ENCODE measurements around the gene ARMCX5. TPM values are rescaled to one million over a fixed set of nuclear protein-coding genes. Genes with fewer than 3 reads are reported as not detected.

Gene ARMCX5
- total RNA-seq, 1 donor, result 21.7 TPM

GRCh38 chrX:102593367-102593766 is 5.9 kb upstream of the ARMCX5 start:
- H2AFZ ChIP-seq (ENCODE audit: low read length), result no peak overlapping the region
- H3K36me3 ChIP-seq (ENCODE audit: insufficient read depth, low read length), result no peaks in the 10 kb centered on the region
- no peak for DNase-seq (ENCODE audit: insufficient read length, low spot score, missing footprints)
- no peak overlapping the region for H3K4me2 ChIP-seq (ENCODE audit: insufficient read depth, low read length)
- H3K27me3 ChIP-seq (ENCODE audit: insufficient read depth, low read length), result no peaks in the 10 kb centered on the region
- no peak overlapping the region for H3K27ac ChIP-seq (ENCODE audit: low read depth, low read length)
- TF ChIP-seq CTCF (IDR thresholded peaks at IDR 0.05; ENCODE audit: extremely low read depth, low read depth, low read length), result no peak
- H3K4me3 ChIP-seq (ENCODE audit: insufficient read depth, low read length), result no peak overlapping the region
- no peaks in the 10 kb centered on the region for H4K20me1 ChIP-seq (ENCODE audit: insufficient read depth, low read length)
- no peaks in the 10 kb centered on the region for H3K79me2 ChIP-seq (ENCODE audit: insufficient read depth, low read length)
- no peaks in the 10 kb centered on the region for H3K9me3 ChIP-seq (ENCODE audit: low read depth, low read length)
- H3K4me1 ChIP-seq (ENCODE audit: insufficient read depth, low read length), result no peaks in the 10 kb centered on the region

GRCh38 chrX:102599951-102600579 is 750 bp downstream of the ARMCX5 start:
- DNase-seq (ENCODE audit: insufficient read length, low spot score, missing footprints), result peak; percentile 27
- H3K27me3 ChIP-seq (ENCODE audit: insufficient read depth, low read length), result no peaks in the 10 kb centered on the region
- H3K36me3 ChIP-seq (ENCODE audit: insufficient read depth, low read length), result peaks cover 12% of the 10 kb centered on the region
- H2AFZ ChIP-seq (ENCODE audit: low read length), result peak overlapping the region; percentile 94
- H4K20me1 ChIP-seq (ENCODE audit: insufficient read depth, low read length), result peaks cover 9% of the 10 kb centered on the region
- H3K79me2 ChIP-seq (ENCODE audit: insufficient read depth, low read length), result peaks cover 12% of the 10 kb centered on the region
- H3K4me2 ChIP-seq (ENCODE audit: insufficient read depth, low read length), result peak overlapping the region; percentile 75
- no peak for TF ChIP-seq CTCF (IDR thresholded peaks at IDR 0.05; ENCODE audit: extremely low read depth, low read depth, low read length)
- peaks cover 5% of the 10 kb centered on the region for H3K4me1 ChIP-seq (ENCODE audit: insufficient read depth, low read length)
- no peaks in the 10 kb centered on the region for H3K9me3 ChIP-seq (ENCODE audit: low read depth, low read length)
- H3K27ac ChIP-seq (ENCODE audit: low read depth, low read length), result peak overlapping the region; percentile 80
- H3K4me3 ChIP-seq (ENCODE audit: insufficient read depth, low read length), result peak overlapping the region; percentile 81

GRCh38 chrX:102604327-102604726 is 5.0 kb downstream of the ARMCX5 start:
- TF ChIP-seq CTCF (IDR thresholded peaks at IDR 0.05; ENCODE audit: extremely low read depth, low read depth, low read length), result no peak
- H3K27me3 ChIP-seq (ENCODE audit: insufficient read depth, low read length), result no peaks in the 10 kb centered on the region
- H3K9me3 ChIP-seq (ENCODE audit: low read depth, low read length), result no peaks in the 10 kb centered on the region
- peaks cover 5% of the 10 kb centered on the region for H3K4me1 ChIP-seq (ENCODE audit: insufficient read depth, low read length)
- H3K27ac ChIP-seq (ENCODE audit: low read depth, low read length), result no peak overlapping the region
- no peak overlapping the region for H3K4me3 ChIP-seq (ENCODE audit: insufficient read depth, low read length)
- H4K20me1 ChIP-seq (ENCODE audit: insufficient read depth, low read length), result peaks cover 9% of the 10 kb centered on the region
- H3K79me2 ChIP-seq (ENCODE audit: insufficient read depth, low read length), result peaks cover 15% of the 10 kb centered on the region
- no peak overlapping the region for H3K4me2 ChIP-seq (ENCODE audit: insufficient read depth, low read length)
- H3K36me3 ChIP-seq (ENCODE audit: insufficient read depth, low read length), result peaks cover 12% of the 10 kb centered on the region
- H2AFZ ChIP-seq (ENCODE audit: low read length), result no peak overlapping the region
- no peak for DNase-seq (ENCODE audit: insufficient read length, low spot score, missing footprints)

GRCh38 chrX:102606115-102606514 is 6.8 kb downstream of the ARMCX5 start:
- Histone ChIP-seq H3K36me3 (ENCODE audit: insufficient read depth, low read length) (peaks cover 12% of the 10 kb centered on the region), H3K4me1 (ENCODE audit: insufficient read depth, low read length) (no peaks in the 10 kb centered on the region), H2AFZ (ENCODE audit: low read length) (no peak overlapping the region), H3K4me3 (ENCODE audit: insufficient read depth, low read length) (no peak overlapping the region), H4K20me1 (ENCODE audit: insufficient read depth, low read length) (peaks cover 6% of the 10 kb centered on the region), H3K79me2 (ENCODE audit: insufficient read depth, low read length) (peaks cover 7% of the 10 kb centered on the region), H3K27ac (ENCODE audit: low read depth, low read length) (no peak overlapping the region), H3K27me3 (ENCODE audit: insufficient read depth, low read length) (no peaks in the 10 kb centered on the region), H3K9me3 (ENCODE audit: low read depth, low read length) (no peaks in the 10 kb centered on the region), H3K4me2 (ENCODE audit: insufficient read depth, low read length) (no peak overlapping the region)
- no peak for TF ChIP-seq CTCF (IDR thresholded peaks at IDR 0.05; ENCODE audit: extremely low read depth, low read depth, low read length)
- no peak for DNase-seq (ENCODE audit: insufficient read length, low spot score, missing footprints)

All from osteoblast (primary cell).